ENCODE measurements around the gene CDYL2. TPM values are rescaled to one million over a fixed set of nuclear protein-coding genes. Genes with fewer than 3 reads are reported as not detected.
"Not testable (repeated sequence)": the region's sequence is repeated elsewhere in the genome, so short reads cannot be mapped to it uniquely, and the experiment has no call there.

Gene CDYL2
- total RNA-seq, 1 donor from 2014 or later: 2.9 TPM

DNA sequence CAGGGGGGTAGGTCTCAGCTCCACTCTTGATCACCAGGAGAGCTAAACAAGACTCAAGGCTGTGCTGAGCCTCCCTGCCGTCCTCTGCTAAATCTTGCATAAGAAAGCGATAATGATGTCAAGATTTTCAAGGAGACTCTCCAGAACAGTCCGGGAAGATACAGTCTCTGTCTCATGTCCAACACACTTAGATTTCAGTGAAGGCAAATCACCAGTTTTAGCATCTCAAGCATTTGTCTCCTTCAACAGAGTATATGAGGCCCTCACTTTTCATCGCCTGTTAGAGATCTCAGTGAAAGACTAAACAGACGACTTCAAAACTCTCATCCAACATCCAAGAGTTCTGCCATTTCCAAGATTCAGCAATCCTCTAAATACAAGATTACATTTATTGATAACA lies 13.6 kb downstream of the CDYL2 start:
- TF ChIP-seq POLR2A (IDR thresholded peaks at IDR 0.05) (no peak), POLR2AphosphoS5 (IDR thresholded peaks at IDR 0.05; ENCODE audit: insufficient read depth in 1 of 2, low read depth in 1 of 2) (no peak)
- TF ChIP-seq, protein P1, sequence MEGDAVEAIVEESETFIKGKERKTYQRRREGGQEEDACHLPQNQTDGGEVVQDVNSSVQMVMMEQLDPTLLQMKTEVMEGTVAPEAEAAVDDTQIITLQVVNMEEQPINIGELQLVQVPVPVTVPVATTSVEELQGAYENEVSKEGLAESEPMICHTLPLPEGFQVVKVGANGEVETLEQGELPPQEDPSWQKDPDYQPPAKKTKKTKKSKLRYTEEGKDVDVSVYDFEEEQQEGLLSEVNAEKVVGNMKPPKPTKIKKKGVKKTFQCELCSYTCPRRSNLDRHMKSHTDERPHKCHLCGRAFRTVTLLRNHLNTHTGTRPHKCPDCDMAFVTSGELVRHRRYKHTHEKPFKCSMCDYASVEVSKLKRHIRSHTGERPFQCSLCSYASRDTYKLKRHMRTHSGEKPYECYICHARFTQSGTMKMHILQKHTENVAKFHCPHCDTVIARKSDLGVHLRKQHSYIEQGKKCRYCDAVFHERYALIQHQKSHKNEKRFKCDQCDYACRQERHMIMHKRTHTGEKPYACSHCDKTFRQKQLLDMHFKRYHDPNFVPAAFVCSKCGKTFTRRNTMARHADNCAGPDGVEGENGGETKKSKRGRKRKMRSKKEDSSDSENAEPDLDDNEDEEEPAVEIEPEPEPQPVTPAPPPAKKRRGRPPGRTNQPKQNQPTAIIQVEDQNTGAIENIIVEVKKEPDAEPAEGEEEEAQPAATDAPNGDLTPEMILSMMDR (IDR thresholded peaks at IDR 0.05): no peak
- H3K36me3 ChIP-seq: no peaks in the 10 kb centered on the region
- H3K4me3 ChIP-seq: no peak overlapping the region
- no peak for DNase-seq (ENCODE audit: extremely low spot score in 2 of 2)
- H3K27ac ChIP-seq: no peak overlapping the region
- H3K4me1 ChIP-seq: no peaks in the 10 kb centered on the region
- H3K27me3 ChIP-seq: no peaks in the 10 kb centered on the region
- no peaks in the 10 kb centered on the region for H3K9me3 ChIP-seq
- intact Hi-C loops (cut with DNase I): no loop called here

DNA sequence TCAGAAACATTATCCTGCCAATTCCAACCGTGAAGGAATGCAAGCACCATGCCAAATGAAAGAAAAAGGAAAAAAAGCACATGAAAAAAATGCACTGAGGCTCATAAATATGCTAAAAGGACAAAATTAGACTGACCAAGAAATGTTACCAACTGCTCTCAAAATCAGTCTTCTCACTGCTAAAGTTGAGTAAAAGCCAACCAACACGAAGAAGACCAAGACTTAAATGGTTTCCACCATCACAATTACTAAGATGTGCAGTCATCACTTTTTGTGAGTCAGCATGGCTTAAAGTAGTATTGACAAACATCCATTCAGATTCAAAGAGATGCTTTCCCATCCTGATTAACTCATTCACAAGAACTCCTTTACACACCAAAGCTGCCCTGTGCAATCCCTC lies 16.4 kb downstream of the CDYL2 start:
- H3K36me3 ChIP-seq: no peaks in the 10 kb centered on the region
- TF ChIP-seq POLR2AphosphoS5 (IDR thresholded peaks at IDR 0.05; ENCODE audit: insufficient read depth in 1 of 2, low read depth in 1 of 2): no peak
- no peak for TF ChIP-seq POLR2A (IDR thresholded peaks at IDR 0.05)
- TF ChIP-seq, protein P1 (IDR thresholded peaks at IDR 0.05): no peak
- H3K4me1 ChIP-seq: no peaks in the 10 kb centered on the region
- intact Hi-C loops (cut with DNase I): no loop called here
- H3K27ac ChIP-seq: no peak overlapping the region
- H3K9me3 ChIP-seq: peaks cover 3% of the 10 kb centered on the region
- DNase-seq (ENCODE audit: extremely low spot score in 2 of 2): no peak
- no peaks in the 10 kb centered on the region for H3K27me3 ChIP-seq
- H3K4me3 ChIP-seq: no peak overlapping the region

DNA sequence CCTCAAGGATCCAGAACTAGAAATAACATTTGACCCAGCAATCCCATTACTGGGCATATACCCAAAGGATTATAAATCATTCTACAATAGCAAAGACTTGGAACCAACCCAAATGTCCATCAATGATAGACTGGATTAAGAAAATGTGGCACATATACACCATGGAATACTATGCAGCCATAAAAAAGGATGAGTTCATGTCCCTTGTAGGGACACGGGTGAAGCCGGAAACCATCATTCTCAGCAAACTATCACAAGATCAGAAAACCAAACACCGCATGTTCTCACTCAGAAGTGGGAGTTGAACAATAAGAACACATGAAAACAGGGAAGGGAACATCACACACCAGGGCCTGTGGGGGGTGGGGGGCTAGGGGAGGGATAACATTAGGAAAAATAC lies 17.8 kb downstream of the CDYL2 start:
- DNase-seq (ENCODE audit: extremely low spot score in 2 of 2); H3K4me3 ChIP-seq; H3K27me3 ChIP-seq; H3K36me3 ChIP-seq; H3K4me1 ChIP-seq; H3K27ac ChIP-seq; H3K9me3 ChIP-seq; intact Hi-C loops (cut with DNase I): not testable (repeated sequence)

DNA sequence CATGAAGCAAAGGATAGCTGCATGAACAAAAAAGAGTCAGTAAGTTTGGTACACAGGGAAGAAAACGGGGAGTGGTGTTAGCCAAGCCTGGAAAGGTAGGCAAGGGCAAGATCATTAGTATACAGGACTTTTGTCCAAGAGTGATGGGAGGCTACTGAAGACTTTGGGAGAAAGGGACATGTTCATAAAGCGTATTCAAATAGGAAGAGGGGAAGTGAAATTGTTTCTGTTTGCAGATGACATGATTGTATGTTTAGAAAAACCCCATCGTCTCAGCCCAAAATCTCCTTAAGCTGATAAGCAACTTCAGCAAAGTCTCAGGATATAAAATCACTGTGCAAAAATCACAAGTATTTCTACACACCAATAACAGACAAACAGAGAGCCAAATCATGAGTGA lies 19.4 kb downstream of the CDYL2 start:
- intact Hi-C loops (cut with DNase I): no loop called here
- Histone ChIP-seq H3K4me1 (no peaks in the 10 kb centered on the region), H3K27me3 (no peaks in the 10 kb centered on the region), H3K27ac (no peak overlapping the region), H3K4me3 (no peak overlapping the region), H3K36me3 (no peaks in the 10 kb centered on the region), H3K9me3 (peaks cover 3% of the 10 kb centered on the region)
- DNase-seq (ENCODE audit: extremely low spot score in 2 of 2): no peak
- no peak for TF ChIP-seq POLR2A (IDR thresholded peaks at IDR 0.05)
- no peak for TF ChIP-seq POLR2AphosphoS5 (IDR thresholded peaks at IDR 0.05; ENCODE audit: insufficient read depth in 1 of 2, low read depth in 1 of 2)
- TF ChIP-seq, protein P1 (IDR thresholded peaks at IDR 0.05): no peak

DNA sequence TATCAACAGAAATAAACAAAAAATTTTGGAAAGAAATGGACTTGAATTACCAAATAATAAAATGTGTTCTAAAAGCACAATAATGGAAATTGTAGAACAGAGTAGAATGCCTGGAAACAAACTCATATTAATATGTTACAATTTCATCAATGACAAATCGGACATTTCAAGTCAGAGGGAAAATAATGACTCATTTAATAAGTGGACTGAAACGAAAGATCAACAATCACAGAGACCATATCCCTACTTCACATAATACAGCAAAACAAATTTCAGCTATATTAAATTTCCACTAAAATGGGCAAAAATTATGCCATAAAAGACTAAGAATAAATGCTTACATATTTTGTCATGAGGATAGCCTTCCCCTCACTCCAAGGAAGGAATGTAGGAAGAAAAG lies 25.7 kb downstream of the CDYL2 start:
- no peaks in the 10 kb centered on the region for H3K27me3 ChIP-seq
- no peak overlapping the region for H3K27ac ChIP-seq
- H3K36me3 ChIP-seq: no peaks in the 10 kb centered on the region
- H3K4me1 ChIP-seq: no peaks in the 10 kb centered on the region
- H3K4me3 ChIP-seq: no peak overlapping the region
- H3K9me3 ChIP-seq: peaks cover 3% of the 10 kb centered on the region
- intact Hi-C loops (cut with DNase I): no loop called here
- no peak for DNase-seq (ENCODE audit: extremely low spot score in 2 of 2)
- no peak for TF ChIP-seq POLR2AphosphoS5 (IDR thresholded peaks at IDR 0.05; ENCODE audit: insufficient read depth in 1 of 2, low read depth in 1 of 2)
- TF ChIP-seq, protein P1 (IDR thresholded peaks at IDR 0.05): no peak
- no peak for TF ChIP-seq POLR2A (IDR thresholded peaks at IDR 0.05)

DNA sequence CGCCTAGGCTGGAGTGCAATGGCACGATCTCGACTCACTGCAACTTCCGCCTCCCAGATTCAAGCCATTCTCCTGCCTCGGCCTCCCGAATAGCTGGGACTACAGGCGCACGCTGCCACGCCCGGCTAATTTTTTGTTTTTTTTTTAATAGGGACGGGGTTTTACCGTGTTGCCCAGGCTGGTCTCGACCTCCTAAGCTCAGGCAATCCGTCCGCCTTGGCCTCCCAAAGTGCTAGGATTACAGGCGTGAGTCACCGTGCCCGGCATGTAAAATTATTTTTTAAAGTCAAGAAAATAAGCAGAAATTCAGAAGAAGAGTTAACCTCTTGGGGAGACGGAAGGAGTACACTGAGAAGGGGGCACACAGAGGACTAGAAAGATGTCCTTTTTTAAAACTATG lies 27.5 kb downstream of the CDYL2 start:
- Histone ChIP-seq H3K27me3 (no peaks in the 10 kb centered on the region), H3K4me3 (no peak overlapping the region), H3K36me3 (no peaks in the 10 kb centered on the region), H3K4me1 (no peaks in the 10 kb centered on the region), H3K9me3 (no peaks in the 10 kb centered on the region), H3K27ac (no peak overlapping the region)
- intact Hi-C loops (cut with DNase I): no loop called here
- no peak for TF ChIP-seq POLR2A (IDR thresholded peaks at IDR 0.05)
- TF ChIP-seq, protein P1 (IDR thresholded peaks at IDR 0.05): no peak
- TF ChIP-seq POLR2AphosphoS5 (IDR thresholded peaks at IDR 0.05; ENCODE audit: insufficient read depth in 1 of 2, low read depth in 1 of 2): no peak
- DNase-seq (ENCODE audit: extremely low spot score in 2 of 2): no peak
